H9 (cell line): Measurements from ENCODE around the gene SCT. TPM values are rescaled to one million over a fixed set of nuclear protein-coding genes. Genes with fewer than 3 reads are reported as not detected.

Experiments
- DNase-seq: peaks from one replicate; pipeline ENCODE4 v3.0.0-alpha.2; 2017
- H2AFZ ChIP-seq: one replicate; pipeline ENCODE4 v1.6.1; 2013; ENCODE audit warnings: mild to moderate bottlenecking, low read length, control low read depth, moderate library complexity
- H2AK5ac ChIP-seq: 2 replicates; pipeline ENCODE4 v1.6.1; 2013; ENCODE audit warnings: low read length, control low read depth, mixed read lengths; ENCODE audit not compliant: insufficient read length
- H2BK120ac ChIP-seq: one replicate; pipeline ENCODE4 v1.6.1; 2013; ENCODE audit warnings: low read depth, mild to moderate bottlenecking, low read length, control low read depth, inconsistent platforms; ENCODE audit not compliant: poor library complexity, severe bottlenecking
- H2BK12ac ChIP-seq: 2 replicates; pipeline ENCODE4 v1.6.1; 2013; ENCODE audit warnings: low read length, control low read depth, mixed read lengths, low read depth; ENCODE audit not compliant: insufficient read length
- H2BK15ac ChIP-seq: 2 replicates; pipeline ENCODE4 v1.6.1; 2013; ENCODE audit warnings: low read depth, low read length, control low read depth
- H2BK20ac ChIP-seq: one replicate; pipeline ENCODE4 v1.6.1; 2013; ENCODE audit warnings: low read depth, mild to moderate bottlenecking, low read length, control low read depth, inconsistent platforms; ENCODE audit not compliant: poor library complexity, severe bottlenecking
- H2BK5ac ChIP-seq: 2 replicates; pipeline ENCODE4 v1.6.1; 2013; ENCODE audit warnings: low read length, control low read depth, mixed read lengths; ENCODE audit not compliant: insufficient read length
- H3K14ac ChIP-seq: 2 replicates; pipeline ENCODE4 v1.6.1; 2013; ENCODE audit warnings: low read length, control low read depth; ENCODE audit not compliant: insufficient read depth
- H3K18ac ChIP-seq: 2 replicates; pipeline ENCODE4 v1.6.1; 2013; ENCODE audit warnings: low read depth, mild to moderate bottlenecking, mixed read lengths, low read length, control low read depth; ENCODE audit not compliant: insufficient read length
- H3K23ac ChIP-seq: 2 replicates; pipeline ENCODE4 v1.6.1; 2013; ENCODE audit warnings: low read length, control low read depth, mixed read lengths, low read depth; ENCODE audit not compliant: insufficient read length
- H3K23me2 ChIP-seq: 2 replicates; pipeline ENCODE4 v1.6.1; 2013; ENCODE audit warnings: low read depth, mild to moderate bottlenecking, mixed read lengths, low read length, control low read depth; ENCODE audit not compliant: insufficient read length, poor library complexity, severe bottlenecking
- H3K27ac ChIP-seq: 2 replicates; pipeline ENCODE4 v1.5.1; 2013; ENCODE audit warnings: low read length, control low read depth, mixed read lengths, low read depth; ENCODE audit not compliant: insufficient read length
- H3K27me3 ChIP-seq: 2 replicates; pipeline ENCODE4 v1.6.1; 2013; ENCODE audit warnings: low read length, control low read depth, inconsistent platforms; ENCODE audit not compliant: insufficient read depth
- H3K4ac ChIP-seq: 2 replicates; pipeline ENCODE4 v1.6.1; 2013; ENCODE audit warnings: low read depth, mild to moderate bottlenecking, control low read depth, inconsistent platforms, low read length, moderate library complexity
- H3K4me1 ChIP-seq: 2 replicates; pipeline ENCODE4 v1.6.1; 2013; ENCODE audit warnings: low read length, control low read depth, inconsistent platforms; ENCODE audit not compliant: insufficient read depth
- H3K4me2 ChIP-seq: 2 replicates; pipeline ENCODE4 v1.6.1; 2013; ENCODE audit warnings: low read length, control low read depth, mixed read lengths; ENCODE audit not compliant: insufficient read length, insufficient read depth
- H3K56ac ChIP-seq: 2 replicates; pipeline ENCODE4 v1.6.1; 2013; ENCODE audit warnings: low read depth, mild to moderate bottlenecking, mixed read lengths, low read length, control low read depth; ENCODE audit not compliant: insufficient read length
- H3K79me1 ChIP-seq: 2 replicates; pipeline ENCODE4 v1.6.1; 2013; ENCODE audit warnings: low read depth, mild to moderate bottlenecking, moderate library complexity, low read length, control low read depth, inconsistent platforms; ENCODE audit not compliant: insufficient read depth, poor library complexity, severe bottlenecking
- H3K79me2 ChIP-seq: 2 replicates; pipeline ENCODE4 v1.6.1; 2013; ENCODE audit warnings: low read length, control low read depth, inconsistent platforms; ENCODE audit not compliant: insufficient read depth
- H3K9ac ChIP-seq: 2 replicates; pipeline ENCODE4 v1.6.1; 2013; ENCODE audit warnings: low read length, control low read depth, mixed read lengths; ENCODE audit not compliant: insufficient read length; ENCODE audit errors: extremely low read depth
- H3K9me3 ChIP-seq: one replicate; pipeline ENCODE4 v1.6.1; 2013; ENCODE audit warnings: low read depth, low read length, inconsistent platforms; ENCODE audit not compliant: control insufficient read depth
- H3T11ph ChIP-seq: one replicate; pipeline ENCODE4 v1.6.1; 2013; ENCODE audit warnings: mild to moderate bottlenecking, low read length, control low read depth, inconsistent platforms
- H4K20me1 ChIP-seq: one replicate; pipeline ENCODE4 v1.6.1; 2013; ENCODE audit not compliant: control insufficient read depth, insufficient read length, insufficient read depth
- H4K5ac ChIP-seq: 2 replicates; pipeline ENCODE4 v1.6.1; 2013; ENCODE audit warnings: low read depth, mild to moderate bottlenecking, mixed read lengths, low read length, control low read depth; ENCODE audit not compliant: insufficient read length
- H4K8ac ChIP-seq: replicated peaks from 2 replicates; pipeline ENCODE4 v1.6.1; 2013; ENCODE audit warnings: low read length, control low read depth, mixed read lengths, low read depth; ENCODE audit not compliant: insufficient read length
- H4K91ac ChIP-seq: 2 replicates; pipeline ENCODE4 v1.6.1; 2013; ENCODE audit warnings: low read depth, mild to moderate bottlenecking, moderate library complexity, mixed read lengths, low read length, control low read depth; ENCODE audit not compliant: insufficient read length
- H3K27ac Mint-ChIP-seq, 3 experiments: 2 replicates in 2 of 3; 3 replicates in 1 of 3; pipeline ENCODE4 v1.8.0; 2020 to 2021; ENCODE audit warnings: mixed read lengths in 3 of 3, mild to moderate bottlenecking in 1 of 3, moderate library complexity in 1 of 3
- H3K27me3 Mint-ChIP-seq: 2 replicates; pipeline ENCODE4 v1.8.0; 2021; ENCODE audit warnings: low read depth, mild to moderate bottlenecking, moderate library complexity, mixed read lengths
- H3K36me3 Mint-ChIP-seq, 3 experiments: 2 replicates in 2 of 3; 3 replicates in 1 of 3; pipeline ENCODE4 v1.8.0; 2020 to 2021; ENCODE audit warnings: low read depth in 3 of 3, mixed read lengths in 3 of 3; ENCODE audit not compliant: insufficient read depth in 1 of 3
- H3K4me1 Mint-ChIP-seq, 2 experiments: 2 replicates each; pipeline ENCODE4 v1.8.0; 2020; ENCODE audit warnings: mixed read lengths in 2 of 2
- H3K4me3 Mint-ChIP-seq, 2 experiments: 2 replicates in 1 of 2; 3 replicates in 1 of 2; pipeline ENCODE4 v1.8.0; 2020 to 2021; ENCODE audit warnings: mild to moderate bottlenecking in 2 of 2, mixed read lengths in 2 of 2, moderate library complexity in 1 of 2
- H3K9me3 Mint-ChIP-seq, 2 experiments: 2 replicates in 1 of 2; 3 replicates in 1 of 2; pipeline ENCODE4 v1.8.0; 2020; ENCODE audit warnings: mild to moderate bottlenecking in 2 of 2, mixed read lengths in 2 of 2, moderate library complexity in 1 of 2
- WGBS: extraction: QIAGEN DNeasy Blood & Tissue Kit; methylation state at CpG from one replicate; pipeline ENCODE4 v1.1.7; 2013; ENCODE audit warnings: missing lambda C conversion rate, low lambda C conversion rate, mixed read lengths; ENCODE audit not compliant: insufficient read length; ENCODE audit errors: extremely low coverage; 5-methylcytosine and 5-hydroxymethylcytosine counted together
- total RNA-seq: library from RNA; stranded (reverse); gene quantifications from 2 replicates; pipeline ENCODE4 v1.2.1, GENCODE V29; 2021
- TF ChIP-seq, protein P1 (sequence below): fragments of 200-600 bp; sonication (generic); conservative IDR thresholded peaks from 3 replicates; pipeline ENCODE4 v1.8.0; 2021; ENCODE audit warnings: antibody characterized with exemption, mild to moderate bottlenecking

Gene SCT
- total RNA-seq, 1 experiment from 2014 or later: 1.8 TPM

- Histone ChIP-seq H4K91ac (no peak overlapping the region), H3K18ac (no peak overlapping the region), H3K79me1 (no peaks in the 10 kb centered on the region), H2BK20ac (no peak overlapping the region), H4K5ac (no peak overlapping the region), H3K4me1 (no peaks in the 10 kb centered on the region), H3K4ac (no peak overlapping the region), H4K8ac (no peak overlapping the region), H2BK120ac (no peak overlapping the region), H3K79me2 (no peaks in the 10 kb centered on the region), H2AK5ac (no peak overlapping the region), H3K27me3 (no peaks in the 10 kb centered on the region), H3T11ph (no peak overlapping the region), H3K27ac (no peak overlapping the region), H2BK5ac (no peak overlapping the region), H3K14ac (no peak overlapping the region), H2BK15ac (no peak overlapping the region), H2BK12ac (no peak overlapping the region), H3K9me3 (no peaks in the 10 kb centered on the region), H3K9ac (no peak overlapping the region), H3K4me2 (no peak overlapping the region), H4K20me1 (no peaks in the 10 kb centered on the region), H3K56ac (no peak overlapping the region), H2AFZ (no peak overlapping the region), H3K23me2 (no peaks in the 10 kb centered on the region), H3K23ac (no peak overlapping the region)
- H3K27ac Mint-ChIP-seq: peak overlapping the region in 1 of 3 experiments; percentile 44; a peak in 1 of 7 replicates
- H3K4me1 Mint-ChIP-seq: 0 out of 4 replicates have a peak, but pooled peaks cover 0 to 3% of the 10 kb centered on the region in 2 experiments
- TF ChIP-seq, protein P1, sequence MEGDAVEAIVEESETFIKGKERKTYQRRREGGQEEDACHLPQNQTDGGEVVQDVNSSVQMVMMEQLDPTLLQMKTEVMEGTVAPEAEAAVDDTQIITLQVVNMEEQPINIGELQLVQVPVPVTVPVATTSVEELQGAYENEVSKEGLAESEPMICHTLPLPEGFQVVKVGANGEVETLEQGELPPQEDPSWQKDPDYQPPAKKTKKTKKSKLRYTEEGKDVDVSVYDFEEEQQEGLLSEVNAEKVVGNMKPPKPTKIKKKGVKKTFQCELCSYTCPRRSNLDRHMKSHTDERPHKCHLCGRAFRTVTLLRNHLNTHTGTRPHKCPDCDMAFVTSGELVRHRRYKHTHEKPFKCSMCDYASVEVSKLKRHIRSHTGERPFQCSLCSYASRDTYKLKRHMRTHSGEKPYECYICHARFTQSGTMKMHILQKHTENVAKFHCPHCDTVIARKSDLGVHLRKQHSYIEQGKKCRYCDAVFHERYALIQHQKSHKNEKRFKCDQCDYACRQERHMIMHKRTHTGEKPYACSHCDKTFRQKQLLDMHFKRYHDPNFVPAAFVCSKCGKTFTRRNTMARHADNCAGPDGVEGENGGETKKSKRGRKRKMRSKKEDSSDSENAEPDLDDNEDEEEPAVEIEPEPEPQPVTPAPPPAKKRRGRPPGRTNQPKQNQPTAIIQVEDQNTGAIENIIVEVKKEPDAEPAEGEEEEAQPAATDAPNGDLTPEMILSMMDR: no peak
- WGBS: no CpG with 5 or more reads among the region's 15 CpGs
- no peak overlapping the region for H3K4me3 Mint-ChIP-seq
- no peaks in the 10 kb centered on the region for H3K27me3 Mint-ChIP-seq
- H3K9me3 Mint-ChIP-seq: no peaks in the 10 kb centered on the region
- peaks cover 18 to 50% (median 39%) of the 10 kb centered on the region in 3 experiments; a peak in 6 of 7 replicates for H3K36me3 Mint-ChIP-seq
- DNase-seq: no peak
Observed at GRCh38 chr11:665062-665703, 38.2 kb upstream of the SCT start.
